GM18517 (cell line): ENCODE measurements around the gene METTL15.
"Not testable (repeated sequence)": the region's sequence is repeated elsewhere in the genome, so short reads cannot be mapped to it uniquely, and the experiment has no call there.

ENCODE experiments used
- ATAC-seq: cut with Tn5 transposase; IDR thresholded peaks from one replicate; pipeline ENCODE4 v1.9.1; 2021; ENCODE audit warnings: mild to moderate bottlenecking, moderate library complexity; ENCODE audit not compliant: unreplicated experiment

Gene METTL15

DNA sequence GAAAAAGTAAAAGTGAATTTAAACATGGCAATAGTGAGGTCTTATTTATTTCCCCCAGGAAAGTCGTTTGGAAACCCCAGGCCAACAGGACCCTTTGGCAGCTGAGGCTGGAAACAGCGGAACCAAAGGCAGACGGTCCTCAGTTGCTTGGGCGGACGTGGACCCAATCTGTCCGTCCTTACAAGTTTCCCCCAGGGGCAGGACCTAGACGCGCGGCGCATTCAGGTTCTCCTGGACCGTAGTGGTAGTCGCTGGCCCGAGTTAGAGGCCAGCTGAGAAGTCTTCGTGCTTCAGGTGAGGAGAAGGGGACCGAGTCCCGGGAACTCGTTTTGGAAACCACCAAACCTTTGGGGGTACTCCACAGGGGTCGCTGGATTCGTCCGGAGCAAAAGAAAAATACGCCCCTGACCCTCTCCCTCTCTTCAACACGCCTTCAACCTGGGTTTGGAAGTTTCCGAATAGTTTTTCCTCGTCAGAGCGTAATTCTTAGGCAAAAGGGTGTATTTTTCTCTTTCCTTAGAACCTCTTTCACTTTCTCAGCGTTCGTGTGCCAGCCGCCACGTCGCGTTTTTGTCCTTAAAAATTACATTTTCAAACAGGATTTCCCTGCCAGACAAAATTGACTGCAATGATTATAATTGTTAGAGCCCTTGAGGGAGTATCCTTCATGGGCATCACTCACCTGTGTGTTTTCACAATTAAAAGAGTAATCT lies 2.1 kb downstream of the METTL15 start:
- ATAC-seq: peak; percentile 32

GRCh38 chr11:28110821-28111200 lies 2.6 kb downstream of the METTL15 start:
- no peak for ATAC-seq

DNA sequence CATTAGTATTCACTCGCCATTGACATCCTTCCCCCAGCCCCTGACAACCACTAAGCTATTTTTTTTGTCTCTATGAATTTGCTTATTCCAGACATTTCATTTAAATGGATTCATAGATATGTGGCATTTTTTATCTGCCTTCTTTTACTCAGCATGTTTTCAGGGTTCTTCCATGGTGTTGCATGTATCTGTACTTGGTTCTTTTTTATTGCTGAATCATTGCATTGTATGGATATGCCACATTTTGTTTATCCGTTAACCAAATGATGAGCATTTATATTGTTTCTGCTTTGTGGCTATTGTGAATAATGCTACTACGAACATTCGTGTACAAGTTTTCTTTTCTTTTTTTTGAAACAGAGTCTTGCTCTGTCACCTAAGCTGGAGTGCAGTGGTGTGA lies 5.9 kb downstream of the METTL15 start:
- no peak for ATAC-seq

DNA sequence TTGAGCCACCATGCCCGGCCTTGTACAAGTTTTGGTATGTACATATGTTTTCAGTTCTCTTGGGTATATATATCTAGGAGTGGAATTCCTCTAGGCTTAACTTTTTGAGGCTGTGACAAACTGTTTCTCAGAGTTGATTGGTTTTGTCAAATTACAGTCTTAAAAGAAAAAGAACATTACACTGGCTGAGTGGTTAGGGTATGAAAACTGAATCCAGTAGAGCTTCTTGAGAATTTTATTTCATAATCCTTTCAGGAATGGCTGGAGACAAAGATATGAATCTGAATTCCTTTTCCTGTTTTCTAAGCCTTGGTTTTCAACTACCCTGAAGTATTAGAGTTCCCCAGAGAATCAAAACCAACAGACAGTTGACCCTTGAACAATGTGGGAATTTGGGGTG lies 6.5 kb downstream of the METTL15 start:
- ATAC-seq: no peak

GRCh38 chr11:28117712-28118111 lies 9.5 kb downstream of the METTL15 start:
- ATAC-seq: no peak

DNA sequence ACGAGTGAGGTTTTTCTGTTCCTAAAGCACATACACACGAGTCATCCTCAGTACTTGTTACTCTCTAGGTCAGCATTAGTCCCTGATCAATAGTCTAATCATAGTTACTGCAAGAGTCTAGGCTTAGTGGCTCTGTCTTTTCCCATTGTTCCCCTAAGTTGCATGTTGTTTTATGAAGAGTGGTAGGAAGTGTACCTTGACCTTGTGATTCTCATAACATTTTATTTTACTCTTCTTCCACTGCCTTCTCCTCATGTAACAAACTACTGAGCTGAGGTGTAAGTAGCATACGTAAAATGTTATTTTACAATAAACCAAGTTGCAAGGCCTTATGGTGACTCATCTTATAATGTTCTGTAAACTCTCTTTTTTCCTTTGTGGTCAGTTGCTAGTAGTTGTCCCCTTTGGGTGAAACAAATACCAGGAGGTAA lies 15.0 kb downstream of the METTL15 start:
- no peak for ATAC-seq

DNA sequence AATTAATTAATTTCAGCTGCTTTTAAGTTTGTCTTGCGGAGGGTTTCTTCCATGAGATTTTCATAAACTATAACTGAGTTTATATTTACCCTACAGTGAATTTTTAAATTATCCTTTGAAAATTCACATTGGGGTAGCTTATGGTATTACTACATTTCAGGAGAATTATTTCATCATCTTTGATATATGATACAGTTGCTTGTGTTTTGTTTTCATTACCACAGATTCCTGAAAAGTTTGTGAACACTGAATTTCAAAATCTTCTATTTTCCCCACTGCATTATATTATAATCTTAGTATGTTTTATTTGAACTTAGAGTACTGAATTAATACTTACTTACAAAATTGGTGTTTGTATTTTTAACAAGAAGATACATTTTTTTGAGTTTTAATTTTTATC lies 24.4 kb downstream of the METTL15 start:
- no peak for ATAC-seq

DNA sequence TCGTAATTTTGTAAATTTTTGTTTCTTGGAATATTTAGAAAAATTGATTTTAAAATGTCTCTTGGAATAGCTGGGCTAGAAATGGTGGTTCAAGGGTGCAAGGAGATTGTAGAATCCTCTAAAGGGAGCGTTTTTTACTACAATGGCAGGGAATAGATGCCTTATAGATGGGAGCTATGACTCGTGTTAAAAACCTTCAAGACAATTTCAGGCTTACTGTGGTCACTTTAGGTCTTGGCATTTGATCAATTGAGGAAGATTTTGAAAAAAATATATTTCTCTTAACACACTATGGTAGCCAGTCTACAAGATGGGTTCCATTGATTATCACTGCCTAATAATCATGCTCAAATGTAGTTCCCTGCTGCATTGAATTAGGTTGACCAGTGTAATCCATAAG lies 25.0 kb downstream of the METTL15 start:
- no peak for ATAC-seq

- ATAC-seq: not testable (repeated sequence)
Observed at GRCh38 chr11:28136157-28136556, 28.0 kb downstream of the METTL15 start.

DNA sequence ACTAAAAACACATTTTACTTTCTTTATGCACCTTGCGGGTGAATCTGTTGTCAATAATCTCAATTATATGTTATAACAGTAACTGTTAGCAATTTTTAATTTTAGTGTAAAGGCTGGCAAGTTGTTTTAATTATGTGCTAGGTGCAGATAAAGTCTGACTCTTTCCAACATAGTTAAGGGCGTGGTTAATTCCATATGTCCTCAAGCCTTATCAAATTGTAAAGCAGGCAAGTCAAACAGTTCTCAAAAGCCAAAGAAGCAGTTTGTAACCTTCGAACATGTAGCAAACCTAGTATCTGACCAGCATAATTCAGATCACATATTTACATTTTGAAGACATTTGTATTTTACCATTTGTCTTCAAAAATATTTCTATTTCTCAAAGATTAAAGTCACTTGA lies 29.2 kb downstream of the METTL15 start:
- ATAC-seq: no peak

- no peak for ATAC-seq
Observed at GRCh38 chr11:28137832-28138231, 29.6 kb downstream of the METTL15 start.

DNA sequence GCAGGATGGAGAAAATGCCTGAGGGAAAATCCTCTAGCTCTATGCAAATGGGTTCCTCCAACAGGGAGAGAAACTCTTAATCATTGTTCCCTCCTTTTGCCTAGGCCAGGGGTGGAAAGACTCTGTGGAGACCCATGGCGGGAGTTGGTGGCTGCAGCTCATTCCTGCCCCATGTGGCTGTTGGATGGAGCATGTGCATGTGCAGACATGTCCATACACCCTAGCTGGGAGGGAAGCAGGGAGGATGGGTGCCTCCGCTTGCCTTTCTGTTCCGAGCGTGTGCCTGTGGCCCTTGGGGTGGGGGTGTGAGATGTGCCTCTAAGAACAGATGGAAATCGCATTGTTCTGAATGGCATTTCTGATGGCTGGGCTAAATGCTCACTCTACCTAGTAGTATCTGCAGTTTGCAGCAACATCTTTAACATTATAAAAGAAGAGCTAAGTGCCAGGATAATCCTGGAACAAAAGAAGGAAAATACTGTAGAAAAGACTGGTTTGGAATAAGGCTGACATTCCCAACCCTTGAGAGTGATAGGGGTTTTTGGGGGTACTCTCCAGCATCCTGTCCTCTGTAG lies 31.7 kb downstream of the METTL15 start:
- ATAC-seq: no peak

- no peak for ATAC-seq
Observed at GRCh38 chr11:28140689-28141455, 32.7 kb downstream of the METTL15 start.

- ATAC-seq: no peak
Observed at GRCh38 chr11:28142724-28143123, 34.5 kb downstream of the METTL15 start.

- ATAC-seq: no peak
Observed at GRCh38 chr11:28144808-28145207, 36.6 kb downstream of the METTL15 start.

DNA sequence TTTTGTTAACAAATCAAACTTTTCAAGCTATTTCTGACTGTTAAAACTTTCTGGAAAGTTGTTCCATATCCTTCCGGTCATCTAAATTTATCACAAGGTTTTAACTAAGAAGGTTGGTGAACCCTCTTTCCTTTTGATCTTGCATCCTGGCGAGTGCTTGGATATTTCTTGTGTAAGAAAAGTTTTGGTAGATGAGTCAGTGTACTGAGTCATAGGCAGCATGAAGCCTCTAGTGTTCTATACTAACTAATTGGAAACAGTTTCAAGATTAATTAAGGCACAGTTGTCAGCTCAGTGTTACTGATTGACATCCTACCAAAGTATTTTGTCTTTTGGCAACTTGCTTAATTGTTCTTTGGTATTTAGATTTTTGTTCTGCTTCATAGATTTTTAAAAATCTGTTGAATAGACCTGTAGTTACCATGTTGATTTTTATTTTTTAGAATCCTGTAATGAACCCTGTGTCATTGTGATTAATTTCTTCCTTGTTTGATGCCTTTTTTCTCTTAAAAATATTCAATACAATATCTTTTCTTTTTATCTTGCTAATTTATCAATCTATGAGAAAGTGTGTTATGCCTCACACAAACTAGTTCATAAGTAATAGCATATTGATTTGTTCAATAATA lies 38.0 kb downstream of the METTL15 start:
- ATAC-seq: no peak

DNA sequence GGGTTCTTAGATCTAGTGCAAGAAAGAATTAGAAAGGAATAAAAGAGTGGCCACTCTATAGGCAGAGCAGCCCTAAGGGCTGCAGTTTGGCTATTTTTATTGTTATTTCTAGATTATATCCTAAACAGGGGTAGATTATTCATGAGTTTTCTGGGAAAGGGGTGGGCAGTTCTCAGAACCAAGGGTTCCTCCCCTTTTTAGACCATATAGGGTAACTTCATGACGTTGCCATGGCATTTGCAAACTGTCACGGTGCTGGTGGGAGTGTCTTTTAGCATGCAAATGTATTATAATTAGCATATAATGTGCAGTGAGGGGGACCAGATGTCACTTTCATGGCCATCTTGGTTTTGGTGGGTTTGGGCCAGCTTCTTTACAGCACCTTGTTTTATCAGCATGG lies 44.6 kb downstream of the METTL15 start:
- no peak for ATAC-seq

GRCh38 chr11:28153586-28153985 lies 45.4 kb downstream of the METTL15 start:
- ATAC-seq: no peak

DNA sequence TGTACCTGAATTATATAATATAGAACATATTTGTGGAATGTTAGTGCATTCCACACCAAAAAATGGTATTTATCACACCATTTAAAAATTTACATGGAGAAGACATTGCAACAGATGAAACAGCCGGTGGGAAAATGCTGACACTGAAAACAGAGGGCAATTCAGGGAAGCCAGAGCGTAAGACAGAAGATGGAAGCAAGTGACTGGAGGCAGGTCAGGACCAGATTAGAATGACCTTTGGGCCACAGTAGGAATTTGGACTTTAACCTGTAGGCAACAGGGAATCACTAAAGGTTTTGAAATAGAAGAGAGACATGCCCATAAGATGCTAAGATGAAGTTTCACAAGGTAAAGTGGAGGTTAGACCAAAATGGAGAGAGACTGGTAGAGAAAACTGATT lies 60.5 kb downstream of the METTL15 start:
- no peak for ATAC-seq

- no peak for ATAC-seq
Observed at GRCh38 chr11:28169816-28170215, 61.6 kb downstream of the METTL15 start.

DNA sequence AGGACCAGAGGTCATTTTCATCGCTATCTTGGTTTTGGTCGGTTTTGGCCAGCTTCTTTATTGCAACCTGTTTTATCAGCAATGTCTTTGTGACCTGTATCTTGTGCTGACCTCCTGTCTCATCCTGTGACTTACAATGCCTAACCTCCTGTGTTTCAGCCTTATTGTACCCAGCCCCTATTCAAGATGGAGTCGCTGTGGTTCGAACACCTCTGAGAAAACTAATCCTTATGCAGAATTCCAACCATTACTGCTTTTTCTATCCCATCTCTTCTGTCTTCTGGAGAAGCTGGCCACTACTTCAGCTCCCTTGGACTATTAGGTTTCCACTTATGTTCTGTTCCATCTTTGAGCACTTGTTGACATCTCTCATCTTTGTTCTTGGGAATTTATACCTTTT lies 62.6 kb downstream of the METTL15 start:
- no peak for ATAC-seq

DNA sequence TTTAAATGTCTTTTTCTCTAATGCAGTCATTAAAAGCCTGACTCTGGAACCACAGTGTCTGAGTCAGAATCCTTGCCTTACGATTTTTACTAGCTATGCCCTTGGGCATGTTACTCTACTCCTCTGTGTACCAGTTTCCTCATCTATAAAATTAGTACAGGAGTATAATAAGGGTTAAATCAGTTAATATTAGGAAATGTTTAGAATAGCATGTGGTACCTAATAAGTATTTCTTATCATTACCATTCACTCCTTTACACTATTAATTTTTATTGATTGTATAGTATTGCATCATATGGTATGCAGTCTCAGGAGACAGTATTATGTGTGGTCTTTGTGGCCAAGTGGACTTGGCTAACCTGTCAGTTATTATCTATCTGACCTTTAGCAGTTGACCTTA lies 68.2 kb downstream of the METTL15 start:
- ATAC-seq: no peak
